Central memory CD8-positive, alpha-beta T cell (primary cell): ENCODE data around the gene DNAJB8.

Experiments
- ATAC-seq: fragments of 150-1000 bp; cut with Tn5 transposase; replicated peaks from 2 replicates; pipeline ENCODE4 v1.10.0; 2022; ENCODE audit warnings: mild to moderate bottlenecking, moderate FRiP score, moderate number of reproducible peaks; ENCODE audit not compliant: poor library complexity, severe bottlenecking; ENCODE audit errors: extremely low read depth
- DNase-seq, 2 donors: peaks; one replicate each; pipeline ENCODE4 v3.0.0; 2021; ENCODE audit warnings: low spot score in 2 of 2
- H3K27ac Mint-ChIP-seq: one replicate; pipeline ENCODE4 v1.8.0; 2022; ENCODE audit warnings: low read depth, mild to moderate bottlenecking, moderate library complexity, mixed read lengths
- H3K27me3 Mint-ChIP-seq: one replicate; pipeline ENCODE4 v1.8.0; 2022; ENCODE audit warnings: mixed read lengths
- H3K36me3 Mint-ChIP-seq: one replicate; pipeline ENCODE4 v1.8.0; 2022; ENCODE audit warnings: mild to moderate bottlenecking, moderate library complexity, mixed read lengths; ENCODE audit not compliant: insufficient read depth
- H3K4me1 Mint-ChIP-seq: one replicate; pipeline ENCODE4 v1.8.0; 2022; ENCODE audit warnings: mixed read lengths
- H3K4me3 Mint-ChIP-seq: one replicate; pipeline ENCODE4 v1.8.0; 2022; ENCODE audit warnings: mild to moderate bottlenecking, moderate library complexity, mixed read lengths
- H3K9me3 Mint-ChIP-seq: one replicate; pipeline ENCODE4 v1.8.0; 2022; ENCODE audit warnings: mixed read lengths

The DNAJB8 gene

DNA sequence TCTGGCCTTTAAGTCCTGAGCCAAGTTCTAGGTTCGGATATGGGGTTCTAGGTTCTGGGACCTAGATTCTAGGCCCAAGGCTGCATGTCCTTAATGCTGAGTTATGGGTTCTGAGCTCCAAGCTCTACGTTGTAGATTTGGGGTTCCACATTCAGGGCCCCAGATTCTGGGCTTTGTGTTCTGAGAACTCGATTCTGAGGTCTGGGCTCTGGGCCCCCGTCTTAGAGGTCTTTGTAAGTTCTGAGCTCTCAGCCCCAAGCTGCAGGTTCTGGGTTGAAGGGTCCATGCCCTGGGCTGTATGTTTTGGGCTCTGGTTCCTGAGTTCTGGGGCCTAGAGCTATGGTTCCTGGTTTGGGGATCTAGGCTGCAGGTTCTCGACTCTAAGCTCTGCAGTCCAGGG lies 10.0 kb upstream of the DNAJB8 start:
- H3K36me3 Mint-ChIP-seq: peaks cover 1% of the 10 kb centered on the region
- peaks cover 95% of the 10 kb centered on the region for H3K27me3 Mint-ChIP-seq
- H3K4me3 Mint-ChIP-seq: no peak overlapping the region
- DNase-seq (no peak), ATAC-seq (no peak)
- H3K4me1 Mint-ChIP-seq: no peaks in the 10 kb centered on the region
- no peaks in the 10 kb centered on the region for H3K9me3 Mint-ChIP-seq
- no peak overlapping the region for H3K27ac Mint-ChIP-seq

GRCh38 chr3:128475355-128475754 lies 8.7 kb upstream of the DNAJB8 start:
- DNase-seq: no peak
- ATAC-seq: no peak
- Mint-ChIP-seq H3K27ac (no peak overlapping the region), H3K36me3 (peaks cover 2% of the 10 kb centered on the region), H3K4me1 (no peaks in the 10 kb centered on the region), H3K9me3 (no peaks in the 10 kb centered on the region), H3K27me3 (peaks cover 89% of the 10 kb centered on the region), H3K4me3 (no peak overlapping the region)

- Mint-ChIP-seq H3K4me1 (no peaks in the 10 kb centered on the region), H3K4me3 (no peak overlapping the region), H3K27ac (no peak overlapping the region), H3K36me3 (peaks cover 2% of the 10 kb centered on the region), H3K9me3 (no peaks in the 10 kb centered on the region), H3K27me3 (peaks cover 72% of the 10 kb centered on the region)
- DNase-seq (no peak), ATAC-seq (no peak)
Observed at GRCh38 chr3:128473737-128474136, 7.0 kb upstream of the DNAJB8 start.

DNA sequence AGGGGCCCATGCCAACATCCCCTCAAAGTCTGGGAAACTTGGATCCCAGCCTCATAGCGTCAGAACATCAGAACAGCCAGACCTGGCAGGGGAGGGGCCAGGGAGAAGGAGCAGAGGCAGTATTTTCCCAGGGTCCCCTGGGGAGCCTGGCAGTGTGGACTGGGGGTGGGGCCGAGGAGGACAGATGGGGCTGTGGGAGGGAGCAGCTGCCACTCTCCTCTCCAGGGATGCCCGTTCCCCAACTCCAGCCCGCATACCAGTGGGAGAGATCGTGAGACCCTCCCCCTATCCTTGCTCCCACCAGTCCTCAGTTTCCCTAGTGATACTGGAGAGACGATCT lies 6.5 kb upstream of the DNAJB8 start:
- Mint-ChIP-seq H3K9me3 (no peaks in the 10 kb centered on the region), H3K36me3 (peaks cover 2% of the 10 kb centered on the region), H3K4me3 (no peak overlapping the region), H3K4me1 (no peaks in the 10 kb centered on the region), H3K27me3 (peaks cover 66% of the 10 kb centered on the region), H3K27ac (no peak overlapping the region)
- no peak for ATAC-seq
- no peak for DNase-seq

GRCh38 chr3:128472449-128473179 lies 5.9 kb upstream of the DNAJB8 start:
- peaks cover 61% of the 10 kb centered on the region for H3K27me3 Mint-ChIP-seq
- no peak for ATAC-seq

GRCh38 chr3:128471720-128472119 lies 5.0 kb upstream of the DNAJB8 start:
- ATAC-seq (no peak), DNase-seq (no peak)
- Mint-ChIP-seq H3K36me3 (peaks cover 2% of the 10 kb centered on the region), H3K4me1 (peaks cover 7% of the 10 kb centered on the region), H3K4me3 (no peak overlapping the region), H3K27ac (no peak overlapping the region), H3K27me3 (peaks cover 54% of the 10 kb centered on the region), H3K9me3 (no peaks in the 10 kb centered on the region)

More at GRCh38 chr3:128472449-128473179, 5.9 kb upstream of the DNAJB8 start:
- H3K27ac Mint-ChIP-seq: no peak overlapping the region
- H3K4me1 Mint-ChIP-seq: no peaks in the 10 kb centered on the region
- H3K4me3 Mint-ChIP-seq: no peak overlapping the region
- peaks cover 2% of the 10 kb centered on the region for H3K36me3 Mint-ChIP-seq
- no peak for DNase-seq
- H3K9me3 Mint-ChIP-seq: no peaks in the 10 kb centered on the region

- H3K27me3 Mint-ChIP-seq: peaks cover 56% of the 10 kb centered on the region
- H3K4me3 Mint-ChIP-seq: no peak overlapping the region
- no peak for DNase-seq
- H3K27ac Mint-ChIP-seq: no peak overlapping the region
- H3K36me3 Mint-ChIP-seq: peaks cover 2% of the 10 kb centered on the region
- no peaks in the 10 kb centered on the region for H3K9me3 Mint-ChIP-seq
- ATAC-seq: no peak
- peaks cover 8% of the 10 kb centered on the region for H3K4me1 Mint-ChIP-seq
Observed at GRCh38 chr3:128471110-128471509, 4.4 kb upstream of the DNAJB8 start.

DNA sequence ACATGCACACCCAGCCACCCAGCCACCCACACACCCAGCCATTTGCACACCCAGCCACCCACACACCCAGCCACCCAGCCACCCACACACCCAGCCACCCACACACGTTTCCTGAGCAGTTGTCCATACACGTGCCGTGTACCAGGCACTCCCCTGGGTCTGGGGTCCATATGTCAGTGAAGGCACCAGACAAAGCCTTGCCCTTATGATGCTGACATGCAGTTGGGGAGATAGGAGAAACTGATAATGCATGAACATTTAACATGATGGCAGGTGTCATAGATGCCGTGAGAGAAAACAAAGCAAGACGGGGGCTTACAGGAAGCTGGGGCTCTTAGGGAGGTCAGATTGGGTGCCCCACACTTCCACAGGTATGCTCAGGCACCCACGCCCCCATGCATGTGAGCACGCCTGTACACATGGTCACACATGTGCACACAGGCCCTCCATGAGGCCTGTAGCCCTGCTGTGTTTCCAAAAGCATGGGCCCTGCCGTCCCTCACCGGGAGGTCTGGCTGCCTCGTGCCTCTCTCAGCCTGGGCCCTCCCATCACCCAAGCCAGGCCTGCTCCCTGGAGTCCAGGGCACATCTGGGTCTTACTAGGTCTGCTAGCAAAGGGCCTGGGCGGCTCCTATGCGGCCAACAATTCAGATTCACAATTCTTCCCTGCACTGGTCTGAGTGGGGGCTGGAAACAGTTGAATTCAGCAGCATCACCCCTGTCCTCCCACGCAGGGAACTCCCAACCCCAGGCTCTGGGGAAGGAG lies 3.6 kb upstream of the DNAJB8 start:
- DNase-seq (no peak), ATAC-seq (no peak)
- Mint-ChIP-seq H3K36me3 (peaks cover 2% of the 10 kb centered on the region), H3K4me3 (no peak overlapping the region), H3K27me3 (peaks cover 56% of the 10 kb centered on the region), H3K27ac (no peak overlapping the region), H3K9me3 (no peaks in the 10 kb centered on the region), H3K4me1 (peaks cover 8% of the 10 kb centered on the region)

- H3K9me3 Mint-ChIP-seq: no peaks in the 10 kb centered on the region
- peaks cover 2% of the 10 kb centered on the region for H3K36me3 Mint-ChIP-seq
- no peak overlapping the region for H3K27ac Mint-ChIP-seq
- no peak for DNase-seq
- no peak for ATAC-seq
- H3K4me1 Mint-ChIP-seq: peaks cover 8% of the 10 kb centered on the region
- H3K27me3 Mint-ChIP-seq: peaks cover 53% of the 10 kb centered on the region
- no peak overlapping the region for H3K4me3 Mint-ChIP-seq
Observed at GRCh38 chr3:128469556-128469955, 2.9 kb upstream of the DNAJB8 start.

GRCh38 chr3:128468791-128469527 lies 2.3 kb upstream of the DNAJB8 start:
- H3K27ac Mint-ChIP-seq: no peak overlapping the region
- peaks cover 2% of the 10 kb centered on the region for H3K36me3 Mint-ChIP-seq
- H3K4me1 Mint-ChIP-seq: peaks cover 8% of the 10 kb centered on the region
- DNase-seq (no peak), ATAC-seq (no peak)
- H3K4me3 Mint-ChIP-seq: no peak overlapping the region
- H3K9me3 Mint-ChIP-seq: no peaks in the 10 kb centered on the region
- H3K27me3 Mint-ChIP-seq: peaks cover 51% of the 10 kb centered on the region

- no peak overlapping the region for H3K27ac Mint-ChIP-seq
- DNase-seq (no peak), ATAC-seq (no peak)
- H3K4me1 Mint-ChIP-seq: peaks cover 8% of the 10 kb centered on the region
- H3K4me3 Mint-ChIP-seq: no peak overlapping the region
- H3K9me3 Mint-ChIP-seq: no peaks in the 10 kb centered on the region
- peaks cover 2% of the 10 kb centered on the region for H3K36me3 Mint-ChIP-seq
- H3K27me3 Mint-ChIP-seq: peaks cover 45% of the 10 kb centered on the region
Observed at GRCh38 chr3:128468285-128468790, 1.6 kb upstream of the DNAJB8 start.

GRCh38 chr3:128464702-128465101 lies 2.0 kb downstream of the DNAJB8 start:
- no peak overlapping the region for H3K27ac Mint-ChIP-seq
- DNase-seq: no peak
- peaks cover 8% of the 10 kb centered on the region for H3K4me1 Mint-ChIP-seq
- H3K9me3 Mint-ChIP-seq: no peaks in the 10 kb centered on the region
- H3K4me3 Mint-ChIP-seq: no peak overlapping the region
- H3K27me3 Mint-ChIP-seq: peaks cover 35% of the 10 kb centered on the region
- H3K36me3 Mint-ChIP-seq: no peaks in the 10 kb centered on the region
- ATAC-seq: no peak
